Activated naive CD4-positive, alpha-beta T cell treated with anti-CD3 and anti-CD28 coated beads, Interleukin-2, amount 10 ng/mL, durations not matched to agents 7 days and 5 days (primary cell): Measurements from ENCODE around the gene PANX1.
"Not testable (repeated sequence)": the region's sequence is repeated elsewhere in the genome, so short reads cannot be mapped to it uniquely, and the experiment has no call there.

ENCODE experiments used
- CTCF ChIA-PET: fragments of 350-600 bp; sonication (Branson Sonifier 250); formaldehyde crosslinking; loops from one replicate; lab custom pipeline; 2021; ENCODE audit warnings: antibody characterized with exemption; lab: Charles Lee
- DNase-seq: peaks from one replicate; pipeline ENCODE4 v3.0.0-alpha.2; 2020
- H3K27ac Mint-ChIP-seq: one replicate; pipeline ENCODE4 v1.8.0; 2021; ENCODE audit warnings: mild to moderate bottlenecking, moderate library complexity, mixed read lengths
- H3K27me3 Mint-ChIP-seq: one replicate; pipeline ENCODE4 v1.8.0; 2021; ENCODE audit warnings: mild to moderate bottlenecking, mixed read lengths
- H3K36me3 Mint-ChIP-seq: one replicate; pipeline ENCODE4 v1.8.0; 2021; ENCODE audit warnings: mixed read lengths
- H3K4me1 Mint-ChIP-seq: one replicate; pipeline ENCODE4 v1.8.0; 2021; ENCODE audit warnings: mixed read lengths
- H3K4me3 Mint-ChIP-seq: one replicate; pipeline ENCODE4 v1.8.0; 2021; ENCODE audit warnings: mild to moderate bottlenecking, moderate library complexity, mixed read lengths
- H3K9me3 Mint-ChIP-seq: one replicate; pipeline ENCODE4 v1.8.0; 2021; ENCODE audit warnings: mixed read lengths

PANX1 gene

GRCh38 chr11:94149431-94150017, 20.9 kb downstream of the PANX1 start:
- no peaks in the 10 kb centered on the region for H3K9me3 Mint-ChIP-seq
- H3K27ac Mint-ChIP-seq = no peak overlapping the region
- no peak overlapping the region for H3K4me3 Mint-ChIP-seq

DNA sequence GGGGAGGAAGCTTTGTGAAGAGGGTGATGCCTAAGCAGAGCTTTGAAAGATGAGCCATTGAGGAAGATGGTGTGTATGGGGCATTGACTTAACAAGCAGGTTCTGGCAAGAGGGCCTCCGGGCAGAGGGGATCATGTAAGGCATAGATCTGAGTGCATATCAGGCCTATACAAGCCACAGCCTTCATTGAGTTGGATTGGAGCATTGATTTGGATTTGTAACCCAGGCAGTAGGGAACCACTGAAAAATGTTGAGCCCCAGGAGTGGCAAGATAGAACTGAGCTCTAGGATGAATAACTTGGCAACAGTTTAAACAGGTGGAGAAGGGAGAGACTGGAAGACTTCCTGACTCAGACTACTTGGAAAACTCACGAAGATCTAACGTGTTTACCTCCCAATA, 21.4 kb downstream of the PANX1 start:
- Mint-ChIP-seq H3K4me3 (no peak overlapping the region), H3K4me1 (peaks cover 47% of the 10 kb centered on the region), H3K27ac (no peak overlapping the region), H3K9me3 (no peaks in the 10 kb centered on the region), H3K36me3 (peaks cover 6% of the 10 kb centered on the region), H3K27me3 (no peaks in the 10 kb centered on the region)
- DNase-seq = no peak
- CTCF ChIA-PET = no interaction called here

More at GRCh38 chr11:94149431-94150017, 20.9 kb downstream of the PANX1 start:
- H3K4me1 Mint-ChIP-seq = peaks cover 47% of the 10 kb centered on the region
- H3K36me3 Mint-ChIP-seq = peaks cover 6% of the 10 kb centered on the region
- H3K27me3 Mint-ChIP-seq = no peaks in the 10 kb centered on the region
- DNase-seq = no peak
- CTCF ChIA-PET = no interaction called here

DNA sequence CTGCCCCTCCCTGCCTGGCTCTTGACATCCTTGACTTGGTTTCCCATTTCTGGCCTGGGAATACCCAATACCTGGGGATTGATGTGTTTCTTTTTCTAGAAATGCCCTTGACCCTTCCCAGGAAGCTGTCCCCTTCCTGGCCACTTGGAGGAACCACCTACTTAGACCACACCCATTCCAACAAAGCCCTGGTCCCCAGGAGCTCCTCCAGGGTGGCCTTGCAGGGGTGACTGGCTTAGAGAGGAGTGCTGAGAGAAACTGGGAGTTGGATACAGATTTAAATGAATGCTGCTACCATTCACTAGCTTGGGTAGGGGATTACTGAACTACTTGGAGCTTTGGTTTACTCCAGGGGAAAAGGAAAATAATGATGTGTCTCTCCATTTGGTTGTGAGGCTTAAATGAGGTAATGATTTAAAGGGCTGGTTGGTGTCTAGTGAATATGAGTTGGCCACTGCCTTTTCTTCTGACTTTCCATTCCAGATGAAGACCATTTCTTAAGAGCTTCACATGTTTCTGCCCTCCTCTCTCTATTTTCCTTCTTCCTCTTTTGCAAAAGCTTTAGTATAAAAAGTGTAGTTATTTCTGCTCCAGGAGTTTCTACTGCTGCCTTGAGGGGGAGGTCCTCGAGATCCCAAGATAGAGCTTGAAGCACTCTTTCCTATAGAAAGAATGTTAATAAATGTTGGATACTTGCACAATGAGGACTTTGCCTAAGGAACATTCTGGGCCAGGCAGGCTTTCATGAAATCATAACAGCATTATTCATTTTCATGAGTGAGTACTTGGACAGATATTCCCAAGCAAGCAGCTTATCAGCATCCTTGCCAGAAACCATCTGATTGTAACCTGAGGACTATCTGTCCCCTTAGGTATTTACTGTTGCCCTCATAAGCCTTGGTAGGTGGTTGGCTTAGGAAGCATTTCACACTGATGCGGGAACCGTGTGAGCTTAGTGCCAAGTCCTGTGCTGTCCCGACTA, 22.4 kb downstream of the PANX1 start:
- H3K36me3 Mint-ChIP-seq = peaks cover 5% of the 10 kb centered on the region
- peaks cover 47% of the 10 kb centered on the region for H3K4me1 Mint-ChIP-seq
- no peak overlapping the region for H3K4me3 Mint-ChIP-seq
- CTCF ChIA-PET = no interaction called here
- no peaks in the 10 kb centered on the region for H3K9me3 Mint-ChIP-seq
- no peak overlapping the region for H3K27ac Mint-ChIP-seq
- no peak for DNase-seq
- no peaks in the 10 kb centered on the region for H3K27me3 Mint-ChIP-seq

GRCh38 chr11:94151903-94152677, 23.4 kb downstream of the PANX1 start:
- peaks cover 3% of the 10 kb centered on the region for H3K9me3 Mint-ChIP-seq
- H3K4me1 Mint-ChIP-seq = peaks cover 42% of the 10 kb centered on the region
- no peak overlapping the region for H3K4me3 Mint-ChIP-seq
- no peak overlapping the region for H3K27ac Mint-ChIP-seq
- CTCF ChIA-PET = no interaction called here
- peaks cover 11% of the 10 kb centered on the region for H3K36me3 Mint-ChIP-seq
- no peaks in the 10 kb centered on the region for H3K27me3 Mint-ChIP-seq
- DNase-seq = no peak

DNA sequence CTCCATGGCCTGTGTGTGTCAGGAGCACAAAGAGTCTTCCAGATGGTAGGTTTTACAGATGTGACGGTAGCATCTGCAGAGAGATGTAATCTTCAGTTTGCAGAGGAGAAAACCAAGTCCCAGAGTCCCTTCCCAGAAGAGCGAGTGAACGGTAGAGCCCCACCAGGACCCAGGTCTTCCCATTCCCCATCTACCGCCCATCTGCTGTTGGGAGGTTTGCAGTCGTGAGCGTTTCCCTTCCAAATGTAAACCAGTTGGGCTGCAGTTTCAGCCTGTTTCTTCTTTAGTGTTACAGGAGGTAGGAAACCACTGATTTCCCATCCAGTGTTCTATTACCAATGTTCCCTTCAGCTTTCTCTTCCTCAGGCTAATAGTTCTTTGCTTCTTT, 24.0 kb downstream of the PANX1 start:
- Mint-ChIP-seq H3K9me3 (peaks cover 3% of the 10 kb centered on the region), H3K4me1 (peaks cover 37% of the 10 kb centered on the region), H3K27ac (no peak overlapping the region), H3K36me3 (peaks cover 12% of the 10 kb centered on the region), H3K4me3 (no peak overlapping the region), H3K27me3 (no peaks in the 10 kb centered on the region)
- DNase-seq = no peak
- CTCF ChIA-PET = no interaction called here

DNA sequence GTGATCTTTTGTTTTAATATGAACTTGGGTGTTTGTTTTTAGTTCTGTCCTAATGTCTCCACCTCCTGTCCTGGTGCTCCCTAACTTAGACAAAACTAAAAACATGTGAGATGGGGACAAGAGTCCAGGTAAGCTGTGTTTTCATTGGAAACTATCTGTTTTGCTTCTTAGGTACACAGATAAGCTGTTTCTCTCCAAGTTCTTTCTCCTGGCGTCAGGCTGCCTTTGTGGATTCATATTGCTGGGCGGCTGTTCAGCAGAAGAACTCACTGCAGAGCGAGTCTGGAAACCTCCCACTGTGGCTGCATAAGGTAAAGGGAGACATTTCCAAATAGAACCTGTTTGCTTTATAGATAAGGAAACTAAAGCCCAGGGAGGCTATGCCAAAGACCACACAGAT, 24.7 kb downstream of the PANX1 start:
- peaks cover 3% of the 10 kb centered on the region for H3K9me3 Mint-ChIP-seq
- peaks cover 30% of the 10 kb centered on the region for H3K4me1 Mint-ChIP-seq
- CTCF ChIA-PET = no interaction called here
- H3K27me3 Mint-ChIP-seq = no peaks in the 10 kb centered on the region
- no peak for DNase-seq
- no peak overlapping the region for H3K4me3 Mint-ChIP-seq
- peaks cover 12% of the 10 kb centered on the region for H3K36me3 Mint-ChIP-seq
- no peak overlapping the region for H3K27ac Mint-ChIP-seq

DNA sequence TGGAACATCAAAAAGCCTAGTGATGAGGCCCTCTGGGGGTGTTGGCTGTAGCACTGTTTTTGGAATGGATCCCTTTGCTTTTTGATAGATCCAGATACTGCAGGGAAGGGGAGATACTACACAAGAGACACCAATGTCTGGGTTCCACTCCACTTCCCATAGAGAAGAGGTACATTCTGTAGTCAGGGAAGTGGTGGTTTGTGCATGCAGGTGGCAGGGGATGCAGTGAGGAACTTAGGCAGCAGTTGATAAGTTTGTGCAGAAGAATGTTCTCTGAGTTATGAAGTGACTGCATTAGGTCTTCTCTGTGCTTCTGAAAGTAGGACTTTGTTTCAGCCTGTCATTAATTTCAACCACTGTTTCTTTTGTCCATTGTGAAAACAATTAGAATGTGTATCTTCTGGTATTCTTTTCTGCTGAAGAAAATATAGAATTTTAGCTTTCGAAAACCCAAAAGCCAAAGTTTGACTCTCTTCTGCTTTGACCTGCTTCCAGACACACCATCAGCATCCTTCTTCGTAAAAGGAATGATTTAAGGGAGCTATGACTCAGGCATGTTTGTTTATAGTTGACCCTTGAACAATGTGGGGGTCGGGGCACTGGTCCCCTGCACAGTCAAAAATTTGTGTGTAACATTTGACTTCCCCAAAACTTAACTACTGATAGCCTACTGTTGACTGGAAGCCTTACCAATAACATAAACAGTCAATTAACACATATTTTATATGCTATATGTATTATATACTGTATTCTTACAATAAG, 25.6 kb downstream of the PANX1 start:
- Mint-ChIP-seq H3K4me1 (peaks cover 22% of the 10 kb centered on the region), H3K27me3 (no peaks in the 10 kb centered on the region), H3K27ac (no peak overlapping the region), H3K4me3 (no peak overlapping the region), H3K36me3 (peaks cover 12% of the 10 kb centered on the region), H3K9me3 (peaks cover 3% of the 10 kb centered on the region)
- CTCF ChIA-PET = no interaction called here
- no peak for DNase-seq

DNA sequence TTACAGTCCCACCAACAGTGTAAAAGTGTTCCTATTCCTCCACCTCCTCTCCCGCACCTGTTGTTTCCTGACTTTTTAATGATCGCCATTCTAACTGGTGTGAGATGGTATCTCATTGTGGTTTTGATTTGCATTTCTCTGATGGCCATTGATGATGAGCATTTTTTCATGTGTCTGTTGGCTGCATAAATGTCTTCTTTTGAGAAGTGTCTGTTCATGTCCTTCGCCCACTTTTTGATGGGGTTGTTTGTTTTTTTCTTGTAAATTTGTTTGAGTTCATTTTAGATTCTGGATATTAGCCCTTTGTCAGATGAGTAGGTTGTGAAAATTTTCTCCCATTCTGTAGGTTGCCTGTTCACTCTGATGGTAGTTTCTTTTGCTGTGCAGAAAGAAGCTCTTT, 28.7 kb downstream of the PANX1 start:
- H3K4me3 Mint-ChIP-seq, H3K9me3 Mint-ChIP-seq, H3K27me3 Mint-ChIP-seq, CTCF ChIA-PET, H3K27ac Mint-ChIP-seq, DNase-seq: not testable (repeated sequence)
- H3K36me3 Mint-ChIP-seq = peaks cover 24% of the 10 kb centered on the region
- peaks cover 17% of the 10 kb centered on the region for H3K4me1 Mint-ChIP-seq

DNA sequence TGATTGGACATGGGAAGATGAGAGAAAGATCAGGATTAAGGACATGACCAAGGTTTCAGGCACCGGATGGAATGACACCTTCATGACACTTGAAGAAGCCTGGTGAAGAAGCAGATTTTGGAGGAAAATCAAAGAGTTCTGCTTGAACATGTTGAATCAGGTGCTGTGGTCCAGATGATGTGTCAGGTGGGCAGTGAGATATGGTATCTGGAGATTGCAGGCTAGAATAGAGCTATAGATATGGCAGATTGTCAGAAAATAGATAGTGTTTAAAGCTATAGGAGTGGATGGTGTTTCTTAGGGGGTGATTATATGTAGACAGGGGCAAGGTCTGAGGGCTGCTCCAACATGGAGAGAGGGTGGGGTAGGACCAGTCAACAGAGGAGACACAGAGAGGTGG, 40.2 kb downstream of the PANX1 start:
- CTCF ChIA-PET = no interaction called here
- H3K27me3 Mint-ChIP-seq = no peaks in the 10 kb centered on the region
- H3K27ac Mint-ChIP-seq = no peak overlapping the region
- no peaks in the 10 kb centered on the region for H3K4me1 Mint-ChIP-seq
- H3K9me3 Mint-ChIP-seq = no peaks in the 10 kb centered on the region
- H3K36me3 Mint-ChIP-seq = peaks cover 3% of the 10 kb centered on the region
- no peak for DNase-seq
- H3K4me3 Mint-ChIP-seq = no peak overlapping the region

DNA sequence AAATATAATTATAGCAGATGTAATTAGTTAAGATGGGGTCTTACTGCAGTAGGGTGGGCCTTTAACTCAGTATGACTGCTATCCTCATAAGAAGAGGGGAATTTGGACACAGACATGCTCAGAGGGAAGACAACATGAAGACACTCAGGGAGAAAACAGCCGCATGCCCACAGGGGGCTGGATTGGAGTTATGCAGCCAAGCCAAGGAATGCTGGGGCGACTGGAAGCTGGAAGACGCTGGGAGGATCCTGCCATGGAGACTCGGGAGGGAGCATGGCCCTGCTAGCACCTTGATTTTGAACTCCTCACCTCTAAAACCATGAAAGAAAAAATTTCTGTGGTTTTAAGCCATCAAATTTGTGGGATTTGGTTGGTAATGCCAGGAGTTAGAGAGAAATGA, 40.9 kb downstream of the PANX1 start:
- peaks cover 3% of the 10 kb centered on the region for H3K36me3 Mint-ChIP-seq
- H3K4me3 Mint-ChIP-seq = no peak overlapping the region
- no peak for DNase-seq
- CTCF ChIA-PET = no interaction called here
- H3K9me3 Mint-ChIP-seq = no peaks in the 10 kb centered on the region
- no peaks in the 10 kb centered on the region for H3K4me1 Mint-ChIP-seq
- no peaks in the 10 kb centered on the region for H3K27me3 Mint-ChIP-seq
- H3K27ac Mint-ChIP-seq = no peak overlapping the region

DNA sequence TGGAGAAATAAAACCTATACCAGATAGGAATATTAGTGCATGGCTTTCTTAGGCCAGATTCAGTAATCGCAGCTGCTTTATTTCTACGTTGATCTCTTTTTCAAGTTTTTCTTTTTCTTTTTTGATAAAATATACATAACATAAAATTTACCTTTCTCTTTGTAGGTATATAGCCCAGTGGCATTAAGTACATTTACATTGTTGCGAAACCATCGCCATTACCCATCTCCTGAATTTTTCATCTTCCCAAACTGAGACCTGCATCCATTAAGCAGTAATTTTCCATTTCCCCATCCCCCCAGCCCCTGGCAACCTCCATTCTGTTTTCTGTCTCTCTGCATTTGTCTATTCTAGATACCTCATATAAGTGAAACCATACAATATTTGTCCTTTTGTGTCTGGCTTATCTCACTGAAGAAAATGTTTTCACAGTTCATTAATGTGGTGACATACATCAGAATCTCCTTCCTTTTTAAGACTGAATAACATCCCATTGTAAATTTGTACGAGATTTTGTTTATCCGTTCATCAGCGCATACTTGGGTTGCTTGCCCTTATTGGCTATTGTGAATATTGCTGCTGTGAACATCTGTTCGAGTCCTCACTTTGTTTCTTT, 41.4 kb downstream of the PANX1 start:
- H3K4me1 Mint-ChIP-seq = no peaks in the 10 kb centered on the region
- H3K9me3 Mint-ChIP-seq = no peaks in the 10 kb centered on the region
- no peak overlapping the region for H3K4me3 Mint-ChIP-seq
- H3K27me3 Mint-ChIP-seq = no peaks in the 10 kb centered on the region
- DNase-seq = no peak
- CTCF ChIA-PET = interaction anchor here (1.3 to 1.9 kb wide), 2 partner anchors 12 to 15 kb away, joined by 5 to 11 read pairs; no protein-coding TSS in a partner anchor
- H3K27ac Mint-ChIP-seq = no peak overlapping the region
- H3K36me3 Mint-ChIP-seq = peaks cover 3% of the 10 kb centered on the region

- no peaks in the 10 kb centered on the region for H3K4me1 Mint-ChIP-seq
These were observed 42.3 kb downstream of the PANX1 start for GRCh38 chr11:94170953-94171352.

GRCh38 chr11:94171693-94172440, 43.2 kb downstream of the PANX1 start:
- CTCF ChIA-PET = interaction anchor here (0.7 to 2.5 kb wide), 8 partner anchors 10 to 333 kb away, joined by 3 to 11 read pairs (median 4); no protein-coding TSS in a partner anchor
- H3K27ac Mint-ChIP-seq = no peak overlapping the region
- peak; percentile 57 for DNase-seq
- H3K36me3 Mint-ChIP-seq = no peaks in the 10 kb centered on the region
- no peaks in the 10 kb centered on the region for H3K27me3 Mint-ChIP-seq
- no peaks in the 10 kb centered on the region for H3K9me3 Mint-ChIP-seq
- H3K4me1 Mint-ChIP-seq = no peaks in the 10 kb centered on the region
- H3K4me3 Mint-ChIP-seq = no peak overlapping the region

More at GRCh38 chr11:94170953-94171352, 42.3 kb downstream of the PANX1 start:
- no peak overlapping the region for H3K4me3 Mint-ChIP-seq
- H3K9me3 Mint-ChIP-seq = no peaks in the 10 kb centered on the region
- CTCF ChIA-PET = interaction anchor here (1.1 to 2.5 kb wide), 4 partner anchors 11 to 334 kb away, joined by 3 to 11 read pairs (median 6); no protein-coding TSS in a partner anchor
- H3K27me3 Mint-ChIP-seq = no peaks in the 10 kb centered on the region
- H3K27ac Mint-ChIP-seq = no peak overlapping the region
- DNase-seq = no peak
- peaks cover 2% of the 10 kb centered on the region for H3K36me3 Mint-ChIP-seq
